Lower leg skin (tissue), 4 donors: Measurements from ENCODE around the gene OLAH. TPM values are rescaled to one million over a fixed set of nuclear protein-coding genes. Genes with fewer than 3 reads are reported as not detected.
"Not testable (repeated sequence)": the region's sequence is repeated elsewhere in the genome, so short reads cannot be mapped to it uniquely, and the experiment has no call there.

ENCODE experiments used
- DNase-seq, 2 donors: peaks; one replicate each; pipeline ENCODE4 v3.0.0-alpha.2; 2019; ENCODE audit warnings: low spot score in 2 of 2
- H3K4me3 ChIP-seq: fragments of 200-600 bp; sonication (generic); 2 replicates; pipeline ENCODE4 v1.5.1; 2017; ENCODE audit warnings: mild to moderate bottlenecking, low read depth; ENCODE audit not compliant: poor library complexity, severe bottlenecking
- CTCF ChIP-seq, 3 donors: fragments of 450-650 bp; IDR thresholded peaks; one replicate each; pipeline ENCODE4 v1.5.1; 2016; ENCODE audit warnings: antibody characterized with exemption in 3 of 3, mild to moderate bottlenecking in 3 of 3, moderate library complexity in 2 of 3
- POLR2A ChIP-seq, 2 donors: fragments of 450-650 bp; IDR thresholded peaks; one replicate each; pipeline ENCODE4 v1.6.1; 2016 to 2017; ENCODE audit warnings: antibody characterized with exemption in 2 of 2, mild to moderate bottlenecking in 1 of 2, moderate library complexity in 1 of 2
- WGBS, 2 donors: methylation state at CpG; one replicate each; pipeline ENCODE4 v1.1.5; 2018; 5-methylcytosine and 5-hydroxymethylcytosine counted together
- intact Hi-C: fragments of 100-400 bp; cut with DNase I; formaldehyde crosslinking; loops from one replicate; pipeline ENCODE4 v1.15.0; 2023; ENCODE audit warnings: low total_unique reads
- total RNA-seq, 4 donors: library from RNA; depleted of rRNA; stranded (reverse); fragments of >200 nt; gene quantifications; one replicate each; pipeline ENCODE4 v1.1.0, GENCODE V29; 2016

OLAH gene
- total RNA-seq, result 1 to 10 TPM in 3 of 4 donors, not detected in 1; 1.4 to 6.0 (median 1.5) TPM

DNA sequence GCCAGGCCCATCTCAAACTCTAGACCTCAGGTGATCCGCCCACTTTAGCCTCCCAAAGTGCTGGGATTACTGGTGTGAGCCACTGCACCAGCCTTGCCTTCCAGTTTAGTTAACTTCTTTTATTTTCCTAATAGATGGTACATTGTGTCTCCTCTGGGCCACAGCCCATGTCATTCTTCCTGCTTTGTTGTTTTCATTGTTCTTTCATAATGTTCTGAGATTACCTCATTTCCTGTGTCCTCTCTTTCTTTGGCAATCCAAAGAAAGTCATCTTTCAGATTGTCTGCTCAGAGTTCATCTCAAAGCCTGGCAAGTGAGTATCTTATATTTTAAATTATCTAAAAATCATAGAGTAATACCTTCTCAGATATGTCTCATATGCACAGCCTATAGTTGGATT lies at the start of gene OLAH:
Gene OLAH (plus strand): TSS at position 270 of the 400 bp plus-strand sequence. CDS start 3,346 bp downstream, outside the sequence.
- WGBS, 2 donors, result 96 to 100% methylated on average over 1 of the region's 1 CpG
- intact Hi-C loops, result no loop called here
- no peak for DNase-seq
- TF ChIP-seq POLR2A (IDR thresholded peaks at IDR 0.05) (no peak), CTCF (IDR thresholded peaks at IDR 0.05) (no peak)
- H3K4me3 ChIP-seq, result no peak within 1 kb of the TSS

GRCh38 chr10:14995964-14996565 lies 47.7 kb upstream of the OLAH start:
- intact Hi-C loops, result no loop called here
- 86 to 93% methylated on average over 47 to 50 of the region's 50 CpGs for WGBS, 2 donors
- no peak for DNase-seq
- H3K4me3 ChIP-seq, result no peak overlapping the region
- TF ChIP-seq POLR2A (IDR thresholded peaks at IDR 0.05) (no peak), CTCF (IDR thresholded peaks at IDR 0.05) (no peak)

- DNase-seq, intact Hi-C loops, H3K4me3 ChIP-seq: not testable (repeated sequence)
- 43 to 53% methylated on average over 5 of the region's 5 CpGs for WGBS, 2 donors
Observed at GRCh38 chr10:15013530-15013929, 30.2 kb upstream of the OLAH start.

DNA sequence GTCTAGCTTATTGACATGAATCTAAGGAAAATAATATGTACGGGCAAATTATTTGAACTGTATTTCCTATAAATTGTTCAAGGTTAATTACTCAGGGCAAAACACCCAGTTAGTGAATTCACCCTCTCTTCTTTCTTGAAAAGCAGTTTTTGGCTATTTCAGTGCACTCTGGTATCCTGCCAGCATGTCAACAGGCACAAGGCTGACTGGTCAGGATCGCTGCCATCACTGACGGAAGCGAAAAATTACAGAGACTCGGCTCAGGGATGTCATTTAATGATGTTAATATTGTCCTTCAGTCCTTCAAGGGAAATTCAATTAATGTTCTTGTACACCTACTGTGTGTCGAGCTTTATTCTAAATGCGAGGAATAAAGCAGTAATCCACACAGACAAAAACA lies 28.3 kb upstream of the OLAH start:
- TF ChIP-seq POLR2A (IDR thresholded peaks at IDR 0.05) (no peak), CTCF (IDR thresholded peaks at IDR 0.05) (no peak)
- DNase-seq, result no peak
- no peak overlapping the region for H3K4me3 ChIP-seq
- WGBS, 2 donors, result 82 to 83% methylated on average over 7 of the region's 7 CpGs
- intact Hi-C loops, result no loop called here

- H3K4me3 ChIP-seq, DNase-seq, intact Hi-C loops: not testable (repeated sequence)
- WGBS, 2 donors, result 72 to 81% methylated on average over 2 to 5 of the region's 5 CpGs
Observed at GRCh38 chr10:15020966-15021365, 22.8 kb upstream of the OLAH start.

GRCh38 chr10:15023079-15023478 lies 20.7 kb upstream of the OLAH start:
- not testable (repeated sequence) for DNase-seq

GRCh38 chr10:15024017-15025004 lies 19.4 kb upstream of the OLAH start:
- intact Hi-C loops, H3K4me3 ChIP-seq: not testable (repeated sequence)
- 76 to 81% methylated on average over 17 of the region's 17 CpGs for whole genome bisulfite sequencing, 2 donors
- DNase-seq, result peak in 1 of 2 donors; percentile 45

More at GRCh38 chr10:15023079-15023478, 20.7 kb upstream of the OLAH start:
- H3K4me3 ChIP-seq, intact Hi-C loops: not testable (repeated sequence)
- 83 to 91% methylated on average over 6 of the region's 6 CpGs for WGBS, 2 donors

- WGBS, 2 donors, result 82 to 93% methylated on average over 6 of the region's 6 CpGs
- intact Hi-C loops, H3K4me3 ChIP-seq, DNase-seq: not testable (repeated sequence)
Observed at GRCh38 chr10:15025040-15025439, 18.7 kb upstream of the OLAH start.
